GM19351 (cell line): ENCODE results near the gene LBHD2.
"Not testable (repeated sequence)": the region's sequence is repeated elsewhere in the genome, so short reads cannot be mapped to it uniquely, and the experiment has no call there.

Experiments used
- ATAC-seq: cut with Tn5 transposase; IDR thresholded peaks from one replicate; pipeline ENCODE4 v1.9.1; 2021; ENCODE audit warnings: mild to moderate bottlenecking, moderate library complexity; ENCODE audit not compliant: unreplicated experiment

The LBHD2 gene

DNA sequence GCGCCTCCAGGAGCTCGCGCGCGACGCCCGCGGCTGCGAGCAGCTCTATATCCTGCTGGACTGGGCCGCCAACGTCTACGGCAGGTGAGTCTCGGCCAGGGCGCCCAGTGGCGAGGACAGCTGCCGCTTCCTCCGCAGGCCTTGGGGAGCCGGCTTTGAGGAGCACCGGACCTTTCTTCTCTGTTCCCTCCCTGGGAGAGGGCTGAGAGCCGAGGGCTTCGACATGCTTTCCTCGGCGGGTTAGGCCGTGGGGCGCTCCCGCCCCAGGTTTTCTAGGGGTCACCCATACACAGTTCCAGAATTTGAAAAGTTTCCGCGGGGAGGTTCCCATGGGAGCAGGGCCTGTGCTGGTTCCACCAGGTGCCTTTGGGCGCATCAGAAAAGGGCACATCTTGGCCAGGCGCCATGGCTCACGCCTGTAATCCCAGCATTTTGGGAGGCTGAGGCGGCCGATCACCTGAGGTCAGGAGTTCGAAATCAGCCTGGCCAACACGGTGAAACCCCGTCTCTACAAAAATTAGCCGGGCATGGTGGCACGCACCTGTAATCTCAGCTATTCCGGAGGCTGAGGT is 18.8 kb downstream of the LBHD2 start:
- ATAC-seq, result no peak

DNA sequence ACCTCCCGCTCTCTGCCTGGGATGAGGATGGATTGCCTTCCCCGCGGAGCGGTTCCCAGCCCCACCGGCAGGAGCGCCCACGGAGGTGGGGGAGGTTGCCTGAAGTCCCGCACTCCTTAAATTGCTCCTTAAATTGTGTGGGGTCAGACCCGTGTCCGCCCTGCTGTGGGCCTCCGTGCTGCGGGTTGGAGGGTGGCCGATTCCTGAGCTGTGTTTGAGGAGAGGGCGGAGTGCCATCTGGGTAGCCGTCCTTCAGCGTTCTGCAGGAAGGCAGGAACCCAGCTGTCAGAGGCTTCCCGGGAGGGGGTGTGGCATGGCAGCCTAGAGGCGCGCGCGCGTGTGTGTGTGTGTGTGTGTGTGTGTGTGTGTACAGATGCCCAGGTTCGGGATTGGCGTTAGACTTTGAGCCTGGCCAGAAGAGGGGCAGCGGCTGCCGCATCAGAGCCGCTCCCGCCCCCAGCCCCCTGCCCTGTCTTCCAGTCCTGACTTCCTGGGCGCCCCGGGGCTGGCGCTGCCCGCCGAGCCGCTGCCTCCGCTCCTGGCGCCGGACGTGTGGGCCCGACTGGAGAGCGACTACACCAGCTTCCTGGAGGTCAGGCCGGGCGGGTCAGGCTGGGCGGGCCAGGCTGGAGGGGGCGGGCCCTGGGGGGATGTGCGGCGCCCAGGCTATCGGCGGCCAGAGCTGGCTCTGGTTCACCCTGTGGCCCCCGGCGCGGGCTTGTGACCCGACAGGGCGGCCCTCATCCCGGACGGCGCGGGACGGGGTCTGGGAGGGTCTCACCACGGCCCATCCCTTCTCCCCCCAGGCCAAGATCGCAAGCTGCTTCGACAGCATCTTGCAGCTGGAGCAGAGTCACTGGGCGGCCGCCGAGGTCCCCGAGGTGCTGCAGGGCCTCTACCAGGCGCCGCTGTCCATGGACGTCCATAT is 19.7 kb downstream of the LBHD2 start:
- no peak for ATAC-seq

DNA sequence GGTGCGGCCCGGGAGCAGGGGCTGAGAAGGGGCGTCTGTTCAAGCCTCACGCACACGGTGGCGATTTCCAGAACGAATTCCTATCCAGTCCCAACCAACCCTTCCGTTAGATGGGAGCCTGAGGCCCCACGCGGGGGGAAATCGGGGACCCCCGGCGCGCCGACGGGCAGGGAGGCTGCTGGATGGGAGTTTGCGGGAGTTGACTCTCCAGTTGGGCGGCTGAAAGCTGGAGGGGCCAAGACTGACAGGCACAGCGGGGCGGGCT is 20.3 kb downstream of the LBHD2 start:
- ATAC-seq, result no peak

GRCh38 chr14:103104654-103105452 is 20.8 kb downstream of the LBHD2 start:
- ATAC-seq, result no peak

DNA sequence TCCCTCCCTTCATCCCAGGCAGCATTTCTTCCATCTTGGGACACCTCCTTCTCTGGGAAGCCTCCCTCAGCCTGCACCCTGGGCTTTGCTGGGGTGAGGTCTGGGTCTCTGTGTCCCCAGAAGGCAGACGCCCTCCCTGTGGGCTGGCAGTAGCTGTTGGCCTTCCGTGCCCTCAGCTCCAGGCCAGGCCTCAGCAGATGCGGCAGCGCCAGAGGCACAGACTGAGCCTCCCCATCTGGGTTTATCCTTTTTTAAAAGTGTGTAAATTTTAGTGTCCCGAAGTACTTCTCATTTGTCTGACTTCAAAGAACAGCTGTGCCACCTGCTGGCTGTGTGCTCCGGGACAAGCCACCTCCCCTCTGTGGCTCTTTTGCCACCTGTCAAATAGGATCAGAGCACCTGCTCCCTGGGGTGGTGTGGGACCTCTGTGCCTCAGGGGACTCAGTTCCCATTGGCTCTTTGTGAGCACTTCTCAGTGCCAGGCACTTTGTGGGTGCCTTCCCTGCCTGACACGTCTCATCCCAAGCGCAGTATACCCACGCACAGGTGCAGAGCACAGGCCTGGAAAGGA is 21.7 kb downstream of the LBHD2 start:
- ATAC-seq, result no peak

- no peak for ATAC-seq
Observed at GRCh38 chr14:103107455-103107854, 23.4 kb downstream of the LBHD2 start.

- no peak for ATAC-seq
Observed at GRCh38 chr14:103107941-103108748, 24.1 kb downstream of the LBHD2 start.

DNA sequence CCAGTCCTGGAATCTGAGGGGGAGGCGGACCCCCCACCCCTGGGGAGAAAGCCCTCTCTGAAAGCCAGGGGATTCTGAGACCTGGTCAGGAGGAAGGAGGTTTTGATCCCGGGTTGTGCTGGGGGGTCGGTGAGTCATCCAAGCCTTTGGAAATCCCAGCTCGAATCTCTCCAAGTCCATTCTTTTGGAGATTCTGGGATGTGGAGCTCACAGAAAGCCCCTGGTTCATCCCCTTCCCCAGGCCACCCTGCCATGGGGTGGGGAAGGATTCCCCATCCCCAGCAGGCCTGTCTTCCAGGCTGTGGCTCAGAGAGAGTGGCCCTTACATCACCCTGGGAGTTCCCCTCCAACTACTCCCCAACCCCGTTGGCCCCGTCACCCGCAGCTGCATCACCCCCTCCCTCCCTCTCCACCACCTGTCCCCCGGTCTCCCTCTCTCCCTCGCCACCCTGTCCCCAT is 24.8 kb downstream of the LBHD2 start:
- ATAC-seq, result peak; percentile 38

DNA sequence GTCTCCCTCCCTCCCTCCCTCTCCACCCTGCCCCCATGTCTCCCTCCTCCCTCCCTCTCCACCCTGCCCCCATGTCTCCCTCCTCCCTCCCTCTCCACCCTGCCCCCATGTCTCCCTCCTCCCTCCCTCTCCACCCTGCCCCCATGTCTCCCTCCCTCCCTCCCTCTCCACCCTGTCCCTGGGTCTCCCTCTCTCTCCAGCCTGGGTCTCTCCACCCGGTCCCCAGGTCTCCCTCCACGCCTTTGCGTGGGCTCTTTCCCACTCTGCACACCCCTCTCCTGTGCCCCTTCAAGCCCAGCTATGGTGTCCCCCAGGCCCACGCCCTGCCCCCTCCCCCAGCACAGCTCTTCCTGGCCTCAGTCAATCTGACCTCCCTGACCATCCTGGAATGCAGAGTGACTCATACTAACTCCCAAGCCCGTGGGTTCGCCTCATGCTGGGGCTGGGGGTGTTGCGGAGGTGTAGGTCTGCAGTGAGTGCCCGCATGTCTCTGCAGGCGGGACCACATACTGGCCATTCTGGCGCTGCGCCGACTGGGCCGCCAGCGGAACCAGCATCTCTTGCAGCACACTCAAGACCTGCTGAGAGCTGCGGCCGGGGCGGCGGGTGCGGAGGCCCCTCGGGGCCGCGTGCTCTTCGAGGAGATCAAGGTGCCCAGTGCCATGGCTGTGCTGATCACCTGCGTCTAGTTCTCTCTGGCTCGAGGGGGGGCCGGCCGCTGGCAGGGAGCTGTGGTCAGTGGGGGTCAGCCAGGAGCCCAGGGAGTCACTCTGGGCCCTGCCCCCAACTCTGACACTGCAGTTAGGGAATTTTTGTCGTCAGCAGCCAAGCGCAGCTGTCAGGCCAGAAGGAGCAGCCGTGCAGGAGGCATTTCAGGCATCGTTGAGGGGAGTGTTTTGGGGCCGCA is 25.8 kb downstream of the LBHD2 start:
- ATAC-seq, result no peak

DNA sequence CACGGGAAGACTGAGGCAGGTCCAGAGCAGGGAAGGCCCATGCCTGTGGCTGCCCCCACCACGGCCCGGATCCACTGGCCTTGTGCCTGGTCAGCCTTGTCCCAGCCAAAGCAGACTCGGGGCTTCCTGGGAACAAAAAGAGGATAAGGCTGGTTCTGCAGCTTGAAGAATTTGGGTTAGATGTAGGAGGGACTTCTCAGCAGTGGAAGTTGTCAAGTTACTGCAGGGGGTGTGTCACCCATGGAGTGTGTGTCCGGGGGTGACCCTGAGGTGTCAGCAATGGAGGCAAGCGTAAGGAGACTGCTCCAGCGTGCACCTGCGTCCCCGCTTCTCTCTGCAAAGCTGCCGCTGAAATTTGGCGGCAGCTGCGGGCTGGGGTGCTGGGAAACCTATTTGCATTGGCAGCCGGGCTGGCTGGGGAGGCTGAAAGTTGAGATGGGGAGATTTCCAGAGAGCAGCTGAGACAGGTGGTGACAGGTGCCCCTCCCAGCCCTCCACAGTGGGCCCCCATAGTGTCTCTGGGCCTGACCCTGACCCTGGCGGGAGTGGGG is 26.7 kb downstream of the LBHD2 start:
- ATAC-seq, result no peak

DNA sequence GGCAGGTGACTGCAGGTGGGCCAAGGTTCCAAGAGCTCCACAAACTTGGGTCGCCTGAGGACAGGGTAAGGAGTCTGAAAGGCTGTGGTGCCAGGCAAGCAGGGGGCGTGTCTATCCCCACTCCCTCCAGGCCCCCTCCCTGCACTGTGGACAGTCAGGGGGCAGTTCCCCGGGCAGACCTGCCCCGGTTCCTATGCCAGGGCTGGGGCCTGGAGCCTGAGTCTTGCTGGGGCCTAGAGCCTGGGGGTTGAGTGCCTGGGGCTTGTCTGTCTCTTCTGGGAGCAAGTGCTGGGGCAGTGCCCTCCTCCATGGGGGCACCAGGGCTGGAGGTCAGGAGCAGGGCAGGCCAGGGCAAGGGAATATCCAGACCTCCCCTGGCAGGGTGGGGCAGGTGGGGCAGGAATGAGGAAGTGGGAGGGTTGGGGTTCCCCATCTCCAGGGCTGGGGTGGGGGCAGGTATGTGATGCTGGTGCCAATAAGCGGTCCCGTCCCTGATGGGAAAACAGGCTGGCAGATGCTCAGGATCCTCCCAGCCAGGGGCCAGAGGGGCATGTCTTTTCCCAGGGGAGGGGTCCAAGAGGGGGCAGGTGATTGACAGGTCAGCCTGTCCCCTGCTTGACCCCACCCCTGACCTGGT is 27.3 kb downstream of the LBHD2 start:
- ATAC-seq, result no peak

GRCh38 chr14:103112400-103113243 is 28.6 kb downstream of the LBHD2 start:
- ATAC-seq, result no peak

- no peak for ATAC-seq
Observed at GRCh38 chr14:103113303-103113702, 29.3 kb downstream of the LBHD2 start.

- ATAC-seq, result no peak
Observed at GRCh38 chr14:103113774-103114173, 29.8 kb downstream of the LBHD2 start.

GRCh38 chr14:103115086-103115679 is 31.2 kb downstream of the LBHD2 start:
- not testable (repeated sequence) for ATAC-seq

- no peak for ATAC-seq
Observed at GRCh38 chr14:103115845-103116572, 32.0 kb downstream of the LBHD2 start.

- no peak for ATAC-seq
Observed at GRCh38 chr14:103116636-103117035, 32.6 kb downstream of the LBHD2 start.
